22Rv1 (cell line): ENCODE data around the gene TMC2.

Experiments used
- H3K27ac ChIP-seq: fragments of 450-650 bp; 2 replicates; pipeline ENCODE4 v1.5.1; 2017
- CTCF ChIP-seq: fragments of 450-650 bp; IDR thresholded peaks from 2 replicates; pipeline ENCODE4 v1.5.1; 2017; ENCODE audit warnings: mild to moderate bottlenecking
- ZFX ChIP-seq: fragments of 450-650 bp; IDR thresholded peaks from 2 replicates; pipeline ENCODE4 v1.6.1; 2017; ENCODE audit warnings: antibody characterized with exemption, borderline replicate concordance

TMC2 gene

DNA sequence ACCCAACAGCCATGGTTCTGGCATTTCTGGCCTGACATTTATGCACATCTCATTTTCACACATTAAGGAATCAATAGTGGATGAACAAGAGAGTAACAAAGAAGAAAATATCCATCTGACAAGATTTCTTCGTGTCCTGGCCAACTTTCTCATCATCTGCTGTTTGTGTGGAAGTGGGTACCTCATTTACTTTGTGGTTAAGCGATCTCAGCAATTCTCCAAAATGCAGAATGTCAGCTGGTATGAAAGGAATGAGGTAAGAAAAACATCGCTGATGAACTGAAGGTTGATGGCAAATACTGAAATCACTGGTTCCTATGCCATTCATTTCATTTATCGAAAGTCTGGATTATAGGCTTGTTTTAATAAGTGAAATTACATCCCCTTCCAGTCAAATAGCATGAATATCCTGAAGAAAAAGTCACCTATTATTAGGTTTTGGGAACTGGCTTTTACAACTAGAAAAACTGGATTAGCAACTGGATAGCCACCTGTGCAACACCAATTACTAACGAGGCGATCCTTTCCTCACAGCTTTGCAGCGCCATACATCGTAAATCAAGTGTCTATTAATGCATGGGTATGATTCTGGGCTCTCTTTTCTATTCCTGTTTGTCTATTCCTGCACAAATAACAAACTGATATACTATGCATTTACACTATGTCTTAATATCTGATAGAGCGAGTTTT lies 65.8 kb downstream of the TMC2 start:
- H3K27ac ChIP-seq: no peak overlapping the region
- TF ChIP-seq CTCF (no peak), ZFX (no peak)

DNA sequence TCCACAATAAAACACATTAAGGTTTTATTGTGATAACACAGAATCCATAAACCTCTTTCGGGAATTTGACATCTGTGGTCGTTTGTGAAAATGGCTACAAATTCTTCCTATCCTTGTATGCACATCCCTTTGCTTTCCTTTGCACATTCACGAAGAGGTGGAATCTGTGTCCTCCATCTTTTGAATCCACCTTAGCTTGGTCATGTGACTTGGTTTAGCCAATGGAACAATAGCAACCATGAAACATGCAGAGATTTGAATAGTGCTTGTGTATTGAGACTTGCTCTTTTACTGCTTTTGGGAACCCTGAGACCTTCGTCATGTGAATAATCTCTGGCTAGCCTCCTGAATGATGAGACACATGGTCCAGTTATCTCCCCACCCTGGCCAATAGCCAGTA lies 66.4 kb downstream of the TMC2 start:
- TF ChIP-seq ZFX (no peak), CTCF (no peak)
- H3K27ac ChIP-seq: no peak overlapping the region

- no peak overlapping the region for H3K27ac ChIP-seq
- no peak for TF ChIP-seq ZFX
- no peak for TF ChIP-seq CTCF
These were observed 67.6 kb downstream of the TMC2 start for GRCh38 chr20:2603816-2604505.

- TF ChIP-seq CTCF: no peak
- TF ChIP-seq ZFX: no peak
- no peak overlapping the region for H3K27ac ChIP-seq
These were observed 68.1 kb downstream of the TMC2 start for GRCh38 chr20:2604506-2604835.

DNA sequence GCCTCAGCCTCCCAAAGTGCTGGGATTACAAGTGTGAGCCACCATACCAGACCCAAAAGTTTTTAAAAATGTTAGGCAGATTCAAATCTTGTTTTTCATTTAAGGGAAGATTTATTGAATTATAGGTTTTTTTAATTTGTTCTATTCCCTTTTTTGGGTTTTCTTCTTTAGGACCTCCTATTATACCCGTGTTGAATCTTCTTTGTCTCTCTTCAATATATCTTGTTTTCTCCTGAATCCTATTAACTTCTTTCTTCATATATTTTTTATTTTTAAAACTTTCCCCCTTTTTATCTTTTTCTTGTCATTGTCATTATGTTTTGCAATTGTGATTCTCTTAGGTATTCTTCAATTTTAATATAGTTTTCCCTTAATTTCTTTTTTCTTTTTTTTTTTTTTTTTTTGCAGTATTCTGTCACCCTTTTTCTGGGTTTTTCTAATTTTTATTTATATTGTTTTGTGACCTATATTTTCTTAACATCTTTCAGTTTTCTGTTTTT lies 70.2 kb downstream of the TMC2 start:
- H3K27ac ChIP-seq: no peak overlapping the region
- TF ChIP-seq CTCF (no peak), ZFX (no peak)

- no peak for TF ChIP-seq ZFX
- no peak for TF ChIP-seq CTCF
- no peak overlapping the region for H3K27ac ChIP-seq
These were observed 74.0 kb downstream of the TMC2 start for GRCh38 chr20:2610326-2610725.
